PFSK-1 (cell line): ENCODE measurements around the gene MACROD1.

Experiments
- FOXP2 ChIP-seq: optimal IDR thresholded peaks from 2 replicates; pipeline ENCODE3; 2011; ENCODE audit warnings: borderline replicate concordance, control low read depth, inconsistent platforms; ENCODE audit not compliant: insufficient read depth; ENCODE audit errors: extremely low read length, extremely low read depth
- POLR2AphosphoS5 ChIP-seq: IDR thresholded peaks from 2 replicates; pipeline ENCODE4 v1.6.1; 2012; ENCODE audit warnings: low read depth, mild to moderate bottlenecking, control low read depth, low read length, moderate library complexity
- REST ChIP-seq, 2 experiments: IDR thresholded peaks; 2 replicates each; pipeline versions ENCODE4 v1.6.1 to v1.8.0; 2011 to 2012; ENCODE audit warnings: low read depth in 2 of 2, low read length in 2 of 2, control low read depth in 1 of 2, inconsistent platforms in 1 of 2, mild to moderate bottlenecking in 1 of 2, moderate library complexity in 1 of 2; ENCODE audit not compliant: insufficient read depth in 1 of 2
- SIN3A ChIP-seq: IDR thresholded peaks from 2 replicates; pipeline ENCODE4 v1.6.1; 2012; ENCODE audit warnings: mild to moderate bottlenecking, low read length, moderate library complexity, borderline replicate concordance; ENCODE audit not compliant: insufficient read depth
- TAF1 ChIP-seq: IDR thresholded peaks from 2 replicates; pipeline ENCODE4 v1.6.1; 2012; ENCODE audit warnings: low read length, control low read depth, borderline replicate concordance; ENCODE audit not compliant: insufficient read depth

Gene MACROD1

GRCh38 chr11:64035576-64035975, 130.3 kb downstream of the MACROD1 start, which contains the start of gene FLRT1:
Gene FLRT1 (plus strand): TSS chr11:64035931. CDS start chr11:64116268, 80,337 bp downstream.
- TF ChIP-seq REST (IDR thresholded peaks at IDR 0.05; ENCODE audit: insufficient read depth in 1 of 2, low read depth in 2 of 2, low read length in 2 of 2): no peak

GRCh38 chr11:64035081-64035524, 130.8 kb downstream of the MACROD1 start:
- TF ChIP-seq POLR2AphosphoS5 (no peak), SIN3A (no peak), TAF1 (no peak), REST (IDR thresholded peaks at IDR 0.05; ENCODE audit: insufficient read depth in 1 of 2, low read depth in 2 of 2, low read length in 2 of 2) (no peak), FOXP2 (no peak)

- TF ChIP-seq SIN3A (no peak), FOXP2 (no peak), POLR2AphosphoS5 (no peak), TAF1 (no peak), REST (IDR thresholded peaks at IDR 0.05; ENCODE audit: insufficient read depth in 1 of 2, low read depth in 2 of 2, low read length in 2 of 2) (no peak)
Measured at GRCh38 chr11:64034411-64034811, 131.5 kb downstream of the MACROD1 start.

DNA sequence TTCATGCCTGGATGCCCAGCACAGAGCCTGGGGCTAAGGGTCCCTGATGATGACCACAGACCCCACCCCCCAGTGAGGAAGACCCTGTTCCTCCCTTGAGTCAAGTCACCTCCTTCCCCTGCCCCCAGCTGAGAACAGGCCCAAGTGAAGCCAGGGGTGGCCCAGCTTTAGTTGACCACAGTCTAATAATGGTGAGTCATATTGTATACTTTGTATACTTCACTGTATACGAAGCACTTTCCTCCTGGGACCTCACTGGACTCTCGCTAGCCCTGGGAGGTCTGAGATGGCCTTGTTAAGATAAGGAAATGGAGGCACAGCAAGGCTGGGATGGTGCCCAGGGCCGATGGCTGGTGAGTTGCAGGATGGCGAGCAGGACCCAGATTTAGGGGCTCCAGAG, 133.9 kb downstream of the MACROD1 start:
- TF ChIP-seq SIN3A (no peak), REST (IDR thresholded peaks at IDR 0.05; ENCODE audit: insufficient read depth in 1 of 2, low read depth in 2 of 2, low read length in 2 of 2) (no peak), POLR2AphosphoS5 (no peak), FOXP2 (no peak), TAF1 (no peak)

- TF ChIP-seq FOXP2 (no peak), REST (IDR thresholded peaks at IDR 0.05; ENCODE audit: insufficient read depth in 1 of 2, low read depth in 2 of 2, low read length in 2 of 2) (no peak), TAF1 (no peak), POLR2AphosphoS5 (no peak), SIN3A (no peak)
Measured at GRCh38 chr11:64031001-64031400, 134.9 kb downstream of the MACROD1 start.
